ENCODE data around the gene FAM222A.

Gene FAM222A

DNA sequence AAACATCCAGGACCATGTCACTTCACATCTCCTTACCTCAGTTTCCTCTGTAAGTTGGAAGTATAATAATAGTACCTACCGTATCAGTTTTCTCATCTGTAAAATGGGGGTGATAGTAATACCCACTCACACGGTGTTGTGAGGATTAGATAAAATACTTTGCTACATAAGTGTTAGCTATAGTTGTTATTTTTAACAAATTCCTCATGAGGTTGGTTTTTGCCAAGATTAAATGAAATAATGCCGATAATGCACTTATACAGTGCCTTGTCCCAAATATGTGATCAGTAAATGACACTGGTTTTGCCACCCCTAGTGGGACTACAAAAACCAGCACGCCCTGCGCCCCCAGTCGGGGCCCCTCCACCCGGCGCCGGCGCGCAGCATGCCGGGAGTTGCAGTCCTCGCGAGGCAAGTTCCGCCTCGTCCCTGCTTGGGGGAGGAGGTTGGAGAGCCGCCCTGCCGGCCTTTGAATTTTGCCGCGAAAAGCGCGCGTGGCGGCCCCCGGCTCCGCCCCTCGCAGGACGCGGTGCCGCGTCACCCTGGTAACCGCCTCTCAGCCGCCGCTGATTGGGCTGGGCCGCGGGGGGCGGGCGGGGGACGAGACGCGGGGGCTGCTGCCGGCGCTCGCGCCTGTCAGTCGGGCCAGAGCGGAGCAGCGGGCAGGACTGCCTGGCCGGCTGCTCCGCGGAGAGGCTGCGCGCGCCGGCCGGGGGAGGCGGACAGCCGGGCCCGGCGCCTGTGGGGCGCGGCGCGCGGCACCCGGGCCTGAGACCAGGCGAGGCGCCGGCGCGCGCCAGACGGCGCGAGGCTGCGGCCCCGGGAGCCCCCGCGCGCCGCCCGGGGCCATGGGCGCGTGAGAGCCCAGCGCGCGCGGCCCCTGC is at the start of gene FAM222A:
TSS of gene FAM222A (plus strand) at position 639 of the 884 bp plus-strand sequence. CDS start 30,322 bp downstream, outside the sequence.
- peak; percentile 94 to 96 for DNase-seq (ENCODE audit: low read depth in 2 of 2)

- no peak for DNase-seq (ENCODE audit: low read depth in 2 of 2)
Measured at GRCh38 chr12:109664402-109664801, 49.2 kb upstream of the FAM222A start.

- no peak for DNase-seq (ENCODE audit: low read depth in 2 of 2)
Measured at GRCh38 chr12:109666068-109666467, 47.6 kb upstream of the FAM222A start.

GRCh38 chr12:109670731-109671130 is 42.9 kb upstream of the FAM222A start:
- DNase-seq (ENCODE audit: low read depth in 2 of 2) = no peak

DNA sequence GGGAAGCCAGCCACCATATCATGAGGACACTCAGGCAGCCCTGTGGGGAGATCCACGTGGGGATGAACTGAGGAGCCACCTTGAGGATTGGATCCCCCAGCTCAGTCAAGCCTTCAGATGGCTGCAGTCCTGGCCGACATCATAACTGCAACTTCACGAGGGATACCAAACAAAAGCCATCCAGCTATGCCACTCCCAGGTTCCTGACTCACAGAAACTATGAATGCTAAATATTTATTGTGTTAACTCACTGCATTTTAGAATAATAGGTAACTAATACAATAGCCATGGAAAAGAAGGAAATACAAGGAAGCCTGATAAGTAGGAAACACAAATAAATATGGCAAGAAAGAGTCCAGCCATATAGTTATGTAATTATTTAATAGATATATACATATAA is 42.1 kb upstream of the FAM222A start:
- no peak for DNase-seq (ENCODE audit: low read depth in 2 of 2)

DNA sequence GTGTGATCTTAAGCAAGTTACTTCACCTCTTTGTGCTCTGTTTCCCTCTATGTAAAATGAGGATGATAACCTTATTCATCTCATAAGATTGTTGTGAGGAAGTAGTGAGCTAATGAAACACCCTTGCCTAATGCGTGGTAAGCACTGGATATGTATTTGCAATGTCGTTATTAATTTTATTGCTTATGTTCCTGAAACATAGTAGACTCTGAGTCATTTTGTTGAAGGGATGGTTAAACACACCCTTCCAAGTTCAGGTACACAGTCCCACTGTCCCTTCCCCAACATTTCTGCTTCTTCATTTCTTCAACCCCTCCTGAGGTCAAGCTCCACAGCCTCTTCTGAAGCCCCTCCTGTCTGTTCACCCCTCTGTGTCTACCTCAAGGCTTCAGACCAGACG is 40.2 kb upstream of the FAM222A start:
- no peak for DNase-seq (ENCODE audit: low read depth in 2 of 2)

DNA sequence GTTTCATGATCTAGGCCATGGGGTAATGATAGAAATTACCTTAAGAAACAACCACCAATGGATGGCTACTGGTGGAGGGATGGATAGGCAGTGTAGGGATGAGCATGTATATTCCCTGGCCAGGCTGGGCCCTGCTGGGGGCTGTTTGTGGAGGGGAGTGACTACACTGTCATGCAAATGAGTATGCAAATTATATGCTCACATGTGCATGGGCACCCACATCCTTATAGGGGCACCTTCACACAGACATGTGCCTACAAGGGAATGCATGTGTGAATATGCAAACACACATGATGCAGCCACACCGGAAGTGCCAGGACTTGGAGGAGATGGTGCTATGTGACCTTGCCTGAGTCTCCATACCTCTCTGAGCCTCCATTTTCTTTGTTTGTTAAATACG is 39.7 kb upstream of the FAM222A start:
- no peak for DNase-seq (ENCODE audit: low read depth in 2 of 2)

DNA sequence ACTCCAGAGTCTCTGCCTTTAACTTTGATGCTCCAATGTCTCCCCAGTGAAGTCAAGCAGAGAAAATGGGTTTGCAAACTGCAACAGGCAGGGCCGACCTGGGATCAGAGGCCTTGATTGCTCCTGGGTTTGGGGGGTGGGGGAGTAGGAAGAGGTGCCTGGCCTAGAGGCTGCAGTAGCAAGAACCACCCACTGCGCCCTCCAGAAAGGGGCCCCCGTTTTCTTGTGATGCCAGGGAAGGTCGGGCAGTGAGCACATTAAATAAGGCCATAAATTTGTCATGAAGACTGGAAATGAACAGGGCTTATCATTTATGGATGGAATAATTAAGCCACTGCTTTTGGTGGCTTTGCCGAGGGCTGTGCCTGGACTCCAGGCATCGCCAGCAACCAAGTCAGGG is 38.2 kb upstream of the FAM222A start:
- DNase-seq (ENCODE audit: low read depth in 2 of 2) = no peak

GRCh38 chr12:109677279-109677691 is 36.3 kb upstream of the FAM222A start:
- no peak for DNase-seq (ENCODE audit: low read depth in 2 of 2)

DNA sequence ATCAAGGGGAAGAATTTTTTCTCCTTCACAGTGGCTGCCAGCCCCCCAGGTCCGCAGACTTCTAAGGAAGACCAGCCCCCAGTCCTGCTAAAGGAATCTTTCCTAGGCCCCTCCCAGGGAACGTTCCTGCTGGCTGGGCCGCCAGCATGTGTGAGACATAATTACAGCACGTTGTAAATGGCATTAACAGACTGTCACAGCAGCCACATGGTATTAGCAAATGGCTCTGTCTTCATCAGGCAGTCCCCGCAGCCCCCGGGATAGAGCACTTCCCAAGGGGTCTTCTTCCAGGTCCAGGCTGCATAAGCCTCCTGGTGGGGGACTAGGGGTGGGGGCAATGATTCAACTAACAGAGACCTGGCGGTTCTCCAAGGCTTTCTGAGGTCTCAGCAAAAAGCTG is 34.9 kb upstream of the FAM222A start:
- DNase-seq (ENCODE audit: low read depth in 2 of 2) = no peak

DNA sequence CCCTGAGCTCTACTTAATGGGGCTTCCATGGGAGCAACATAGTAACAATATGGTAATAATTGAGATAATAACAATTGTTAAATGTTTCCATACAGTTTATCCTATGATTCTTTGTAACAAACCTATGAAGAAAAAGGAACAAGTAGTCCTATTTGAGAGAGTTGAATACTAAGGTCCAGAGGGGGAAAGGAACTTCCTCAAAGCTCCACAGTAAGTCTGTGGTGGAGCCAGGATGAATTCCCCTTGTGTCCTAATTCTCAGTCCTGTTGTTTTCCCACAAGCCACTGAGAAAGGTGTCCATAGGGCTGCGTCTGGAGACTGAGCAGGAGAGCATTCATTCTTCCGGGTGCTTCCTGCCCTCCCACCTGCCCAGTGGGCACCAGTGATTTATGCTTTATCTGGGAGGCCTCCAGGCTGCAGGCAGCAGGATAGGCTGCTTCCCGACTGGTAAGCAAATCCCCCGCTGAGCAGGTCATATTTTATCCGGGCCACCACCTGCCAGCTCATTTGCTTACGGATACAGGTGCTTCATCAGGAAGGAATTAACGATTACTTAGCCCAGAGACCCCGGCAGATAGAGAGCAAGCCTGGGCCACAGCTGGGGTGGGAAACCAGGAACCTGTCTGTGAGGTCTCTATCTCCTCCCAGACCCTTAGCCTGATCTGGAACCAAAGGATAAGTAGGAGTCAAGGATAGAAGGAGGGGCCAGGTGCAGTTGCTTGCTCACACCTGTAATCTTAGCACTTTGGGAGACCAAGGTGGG is 33.9 kb upstream of the FAM222A start:
- DNase-seq (ENCODE audit: low read depth in 2 of 2) = no peak

GRCh38 chr12:109680264-109681005 is 33.2 kb upstream of the FAM222A start:
- no peak for DNase-seq (ENCODE audit: low read depth in 2 of 2)

GRCh38 chr12:109681986-109682707 is 31.5 kb upstream of the FAM222A start:
- DNase-seq (ENCODE audit: low read depth in 2 of 2) = no peak

DNA sequence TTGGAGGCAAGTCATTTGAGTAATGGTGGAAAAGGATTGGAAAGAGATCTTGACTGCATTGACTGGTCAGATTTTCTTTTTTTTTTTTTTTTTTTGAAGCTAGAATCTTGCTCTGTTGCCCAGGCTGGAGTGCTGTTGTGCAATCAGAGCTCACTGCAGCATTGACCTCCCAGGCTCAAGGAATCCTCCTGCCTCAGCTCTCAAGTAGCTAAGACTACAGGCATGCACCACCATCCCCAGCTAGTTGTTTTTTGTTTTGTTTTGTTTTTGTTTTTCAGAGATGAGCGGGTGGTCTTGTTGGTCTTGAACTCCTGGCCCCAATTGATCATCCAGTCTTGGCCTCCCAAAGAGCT is 30.9 kb upstream of the FAM222A start:
- DNase-seq (ENCODE audit: low read depth in 2 of 2) = no peak

DNA sequence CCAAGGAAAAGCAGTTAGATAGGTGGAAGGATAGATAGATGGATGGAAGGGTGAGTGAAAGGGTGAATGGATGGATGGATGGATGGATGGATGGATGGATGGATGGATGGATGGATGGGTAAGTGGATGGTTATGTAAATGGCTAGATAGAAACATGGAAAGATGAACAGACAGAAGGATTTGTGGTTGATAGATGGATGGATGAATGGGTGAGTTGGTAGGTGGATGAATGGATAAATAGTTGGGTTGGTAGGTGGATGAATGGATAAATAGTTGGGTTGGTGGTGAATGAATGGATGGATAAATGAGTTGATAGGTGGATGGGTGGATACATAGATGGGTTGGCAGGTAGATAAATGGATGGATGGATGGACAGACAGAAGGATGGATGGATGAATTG is 30.3 kb upstream of the FAM222A start:
- DNase-seq (ENCODE audit: low read depth in 2 of 2) = no peak

- DNase-seq (ENCODE audit: low read depth in 2 of 2) = no peak
Measured at GRCh38 chr12:109685574-109686447, 27.8 kb upstream of the FAM222A start.

DNA sequence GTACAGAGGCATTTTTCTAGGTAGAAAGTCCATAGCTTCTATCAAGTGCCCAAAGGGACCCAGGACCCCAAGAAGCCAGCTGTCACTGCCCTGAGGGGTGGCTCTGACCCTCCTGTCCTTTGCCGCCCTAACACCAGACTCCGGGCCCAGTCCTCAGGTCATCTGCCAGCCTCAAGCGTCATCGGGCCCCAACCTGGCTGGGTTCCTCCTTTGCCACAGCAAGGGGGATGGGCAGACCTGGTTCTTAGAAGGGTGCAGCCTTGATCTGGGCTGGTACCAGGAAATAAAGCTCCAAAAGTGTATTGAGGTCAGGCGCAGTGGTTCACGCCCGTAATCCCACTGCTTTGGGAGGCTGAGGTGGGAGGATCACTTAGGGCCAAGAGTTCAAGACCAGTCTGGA is 27.1 kb upstream of the FAM222A start:
- DNase-seq (ENCODE audit: low read depth in 2 of 2) = no peak

GRCh38 chr12:109687250-109687649 is 26.4 kb upstream of the FAM222A start:
- no peak for DNase-seq (ENCODE audit: low read depth in 2 of 2)

DNA sequence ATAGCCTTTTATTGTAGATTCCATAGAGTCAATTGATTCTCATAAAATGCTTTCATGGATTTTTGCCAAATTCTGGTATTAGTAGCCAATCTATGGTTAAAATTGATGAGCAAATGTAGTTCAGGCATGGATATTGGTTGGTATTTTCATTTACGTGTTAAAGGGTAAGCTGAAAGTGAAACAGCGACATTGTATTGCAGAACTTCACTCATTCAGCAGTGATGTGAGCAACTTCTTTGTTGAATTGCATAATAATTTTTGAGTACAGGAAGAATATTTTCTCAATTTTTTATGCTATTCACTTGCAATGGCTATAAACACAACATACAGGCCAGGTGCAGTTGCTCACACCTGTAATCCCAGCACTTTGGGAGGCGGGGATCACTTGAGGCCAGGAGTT is 24.2 kb upstream of the FAM222A start:
- DNase-seq (ENCODE audit: low read depth in 2 of 2) = no peak

DNA sequence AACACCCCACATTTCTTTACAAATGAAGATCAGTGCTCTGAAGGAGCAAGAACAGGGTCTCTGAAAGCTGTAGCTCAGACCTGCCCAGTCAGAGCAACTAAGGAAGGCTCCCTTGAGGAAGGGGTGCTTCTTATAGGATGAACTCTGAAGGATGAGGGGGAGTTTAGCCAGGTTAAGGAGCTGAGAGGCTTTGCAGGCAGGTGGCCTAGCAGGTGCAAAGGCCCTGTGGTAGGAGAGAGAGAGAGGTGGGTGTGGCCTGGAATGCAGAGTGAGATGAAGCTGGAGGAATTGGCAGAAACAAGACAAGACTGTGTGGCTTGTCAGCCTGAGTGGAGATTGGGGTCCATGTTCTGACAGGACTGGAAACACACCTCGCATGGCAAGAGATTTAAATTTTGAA is 20.5 kb upstream of the FAM222A start:
- no peak for DNase-seq (ENCODE audit: low read depth in 2 of 2)

Data from stimulated activated CD8-positive, alpha-beta memory T cell treated with anti-CD3 and anti-CD28 coated beads, Interleukin-15, amount 100 ng/mL, for 48 hours (primary cell).